ENCODE results near the gene TBC1D21.

The TBC1D21 gene

GRCh38 chr15:73902121-73903020, 29.0 kb downstream of the TBC1D21 start (continued):
- TF ChIP-seq ZBTB20 (tag by site-specific recombination; IDR thresholded peaks at IDR 0.05) (no peak), ZNF121 (tag by site-specific recombination; IDR thresholded peaks at IDR 0.05) (no peak), ZFP37 (tag by site-specific recombination; IDR thresholded peaks at IDR 0.05) (no peak), TCF7L2 (IDR thresholded peaks at IDR 0.05; ENCODE audit: borderline replicate concordance, low read depth, low read length) (no peak), INSM2 (tag by site-specific recombination; IDR thresholded peaks at IDR 0.05) (no peak)

GRCh38 chr15:73904026-73904815, 30.9 kb downstream of the TBC1D21 start:
- Histone ChIP-seq H3K27ac (ENCODE audit: extremely low read depth, low read depth, low read length) (no peak overlapping the region), H3K4me1 (ENCODE audit: control insufficient read depth, insufficient read depth, low read length) (no peaks in the 10 kb centered on the region), H3K36me3 (ENCODE audit: control insufficient read depth in 2 of 2, insufficient read depth in 1 of 2, low read length in 2 of 2) (no peaks in the 10 kb centered on the region), H3K4me3 (ENCODE audit: low read depth, low read length) (no peak overlapping the region), H3K9me3 (ENCODE audit: control insufficient read depth, insufficient read depth, low read depth, low read length) (no peaks in the 10 kb centered on the region)
- TF ChIP-seq ZNF112 (tag by site-specific recombination; IDR thresholded peaks at IDR 0.05) (peak; percentile 77; the same call in 1 of the 2 replicates), ZNF148 (tag by site-specific recombination; IDR thresholded peaks at IDR 0.05; ENCODE audit: borderline replicate concordance) (no peak)
- ChIA-PET CTCF (interaction anchor here (0.6 to 3.7 kb wide), 3 partner anchors 31 to 132 kb away, joined by 4 to 31 read pairs (median 15); partner anchors contain the start of gene TBC1D21), POLR2A (no interaction called here)

GRCh38 chr15:73905225-73905827, 32.0 kb downstream of the TBC1D21 start:
- Histone ChIP-seq H3K4me1 (ENCODE audit: control insufficient read depth, insufficient read depth, low read length) (no peaks in the 10 kb centered on the region), H3K4me3 (ENCODE audit: low read depth, low read length) (no peak overlapping the region), H3K9me3 (ENCODE audit: control insufficient read depth, insufficient read depth, low read depth, low read length) (no peaks in the 10 kb centered on the region), H3K36me3 (ENCODE audit: control insufficient read depth in 2 of 2, insufficient read depth in 1 of 2, low read length in 2 of 2) (no peaks in the 10 kb centered on the region), H3K27ac (ENCODE audit: extremely low read depth, low read depth, low read length) (no peak overlapping the region)
- TF ChIP-seq ZBTB44 (tag by site-specific recombination; IDR thresholded peaks at IDR 0.05) (no peak), ZNF112 (tag by site-specific recombination; IDR thresholded peaks at IDR 0.05) (peak; percentile 95)
- ChIA-PET CTCF (interaction anchor here (0.6 to 9.4 kb wide), 9 partner anchors 7 to 579 kb away, joined by 3 to 88 read pairs (median 4); partner anchors contain the start of genes LOXL1 and TBC1D21), POLR2A (interaction anchor here (0.6 kb wide), 1 partner anchor 554 kb away, joined by 3 read pairs; no protein-coding TSS in a partner anchor)

All from HEK293 (cell line).